Activated T-cell treated with anti-CD3 and anti-CD28 coated beads for 24 hours (primary cell): Measurements from ENCODE around the gene TUBGCP3.

ENCODE experiments used
- DNase-seq: peaks from one replicate; pipeline ENCODE4 v3.0.0-alpha.2; 2020; ENCODE audit warnings: low read depth

Gene TUBGCP3

DNA sequence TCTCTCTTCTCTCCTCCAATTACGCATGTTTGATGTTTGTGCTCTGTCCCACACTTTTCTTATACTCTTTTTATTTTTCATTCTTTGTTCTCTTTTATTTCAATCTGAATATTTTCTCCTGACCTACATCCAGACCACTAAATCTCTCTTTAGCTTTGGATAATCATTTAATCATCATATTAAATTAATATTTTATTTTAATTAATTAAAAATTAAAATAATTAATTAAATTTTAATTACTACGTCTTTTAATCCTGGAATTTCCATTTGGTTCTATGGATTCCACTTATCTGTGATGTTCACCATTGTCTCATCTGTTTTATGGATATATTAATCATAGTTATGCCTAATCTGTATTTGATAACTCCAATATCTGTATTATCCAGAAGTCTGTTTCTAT lies 149.4 kb downstream of the TUBGCP3 start:
- no peak for DNase-seq

DNA sequence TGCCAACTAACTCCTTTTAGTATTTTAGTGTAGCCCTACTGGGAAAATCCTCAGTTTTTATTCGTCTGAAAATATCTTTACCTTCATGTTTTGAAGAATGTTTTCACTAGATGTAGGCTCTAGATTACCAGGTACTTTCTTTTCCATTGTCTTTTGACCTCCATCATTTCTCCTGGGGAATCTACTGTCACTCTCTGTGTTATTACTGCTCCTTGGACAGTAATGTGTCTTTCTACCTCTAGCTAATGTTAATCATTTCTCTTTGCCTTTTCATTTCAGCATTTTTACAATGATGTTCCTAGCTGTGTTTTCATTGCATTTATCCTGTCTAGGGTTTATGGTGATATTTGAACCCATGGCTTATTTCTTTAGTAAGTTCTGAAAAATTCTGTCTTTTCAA lies 149.9 kb downstream of the TUBGCP3 start:
- DNase-seq: no peak

DNA sequence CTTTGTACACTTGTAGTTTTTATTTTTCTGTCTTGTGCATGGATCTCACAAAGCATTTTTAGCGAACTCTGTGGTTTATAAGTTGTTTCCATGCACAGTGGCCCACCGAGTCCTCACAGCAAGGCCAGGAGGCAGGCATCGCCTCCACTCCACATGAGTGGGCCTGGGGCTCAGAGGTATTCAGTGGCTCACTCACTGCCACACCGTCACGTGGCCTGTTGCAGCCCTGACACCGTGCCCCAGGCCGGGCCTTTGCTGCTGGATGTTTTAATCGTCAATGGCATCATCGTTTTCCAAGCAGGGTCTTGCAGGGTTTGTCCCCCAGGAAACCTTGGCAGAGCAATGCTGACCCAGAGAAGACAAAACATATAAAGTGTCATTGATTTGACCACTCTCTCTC lies 152.0 kb downstream of the TUBGCP3 start:
- no peak for DNase-seq
